HepG2 (cell line): ENCODE data around the gene TRPM1. TPM values are rescaled to one million over a fixed set of nuclear protein-coding genes. Genes with fewer than 3 reads are reported as not detected.

ENCODE experiments used
- ATF4 ChIP-seq, 2 experiments: fragments of 450-650 bp in 1 of 2; sonication (generic) in 1 of 2; formaldehyde crosslinking; IDR thresholded peaks; 2 replicates each; pipeline versions ENCODE4 v1.5.0 to v1.8.0; 2020 to 2022; ENCODE audit warnings: mild to moderate bottlenecking in 1 of 2, missing genetic modification reagents in 1 of 2
- HNRNPH1 ChIP-seq: fragments of 200-400 bp; formaldehyde crosslinking; optimal IDR thresholded peaks from 2 replicates; pipeline ENCODE3; 2017; ENCODE audit warnings: mild to moderate bottlenecking, low read depth, low read length
- KDM2A ChIP-seq: sonication (generic); formaldehyde crosslinking; IDR thresholded peaks from 2 replicates; pipeline ENCODE4 v1.4.0; 2020; ENCODE audit warnings: low read depth, missing genetic modification reagents, borderline replicate concordance
- MAFK ChIP-seq, 2 experiments: IDR thresholded peaks in 1 of 2; conservative IDR thresholded peaks in 1 of 2; 2 replicates each; pipeline ENCODE4 v1.6.1; 2011; ENCODE audit warnings: improper control_type of control experiment in 2 of 2, low read length in 2 of 2
- PREB ChIP-seq: sonication (generic); formaldehyde crosslinking; IDR thresholded peaks from 2 replicates; pipeline ENCODE4 v1.4.0; 2020; ENCODE audit warnings: missing genetic modification reagents
- RCOR2 ChIP-seq: IDR thresholded peaks from 2 replicates; pipeline ENCODE4 v1.6.1; 2016; ENCODE audit warnings: missing biosample characterization, missing genetic modification reagents
- SMC3 ChIP-seq: IDR thresholded peaks from 2 replicates; pipeline ENCODE4 v1.6.1; 2011; ENCODE audit warnings: low read length, improper control_type of control experiment
- SOX13 ChIP-seq, 3 experiments: fragments of 450-650 bp in 1 of 3; sonication (generic) in 1 of 3; formaldehyde crosslinking in 1 of 3; IDR thresholded peaks in 2 of 3; conservative IDR thresholded peaks in 1 of 3; 2 replicates each; pipeline versions ENCODE4 v1.5.0 to v1.6.1; 2016 to 2020; ENCODE audit warnings: antibody characterized with exemption in 1 of 3, mild to moderate bottlenecking in 1 of 3, missing compliant biosample characterization in 1 of 3, missing genetic modification reagents in 1 of 3, moderate library complexity in 1 of 3
- STAT6 ChIP-seq: sonication (generic); formaldehyde crosslinking; IDR thresholded peaks from 2 replicates; pipeline ENCODE4 v1.4.0; 2020; ENCODE audit warnings: missing genetic modification reagents, mild to moderate bottlenecking, borderline replicate concordance
- TP53 ChIP-seq: sonication (generic); formaldehyde crosslinking; conservative IDR thresholded peaks from 2 replicates; pipeline ENCODE4 v1.4.0; 2020; ENCODE audit warnings: missing genetic modification reagents
- ZBTB44 ChIP-seq: sonication (generic); formaldehyde crosslinking; IDR thresholded peaks from 2 replicates; pipeline ENCODE4 v1.4.0; 2020; ENCODE audit warnings: missing genetic modification reagents
- ZFP1 ChIP-seq: IDR thresholded peaks from 2 replicates; pipeline ENCODE4 v1.6.1; 2016
- ZFP62 ChIP-seq: sonication (generic); formaldehyde crosslinking; IDR thresholded peaks from 2 replicates; pipeline ENCODE4 v1.4.0; 2020; ENCODE audit warnings: missing genetic modification reagents
- ZNF546 ChIP-seq: sonication (generic); formaldehyde crosslinking; conservative IDR thresholded peaks from 2 replicates; pipeline ENCODE4 v1.8.1; 2023; ENCODE audit warnings: mild to moderate bottlenecking, missing genetic modification reagents
- ZNF609 ChIP-seq: sonication (generic); formaldehyde crosslinking; IDR thresholded peaks from 2 replicates; pipeline ENCODE4 v1.4.0; 2020; ENCODE audit warnings: mild to moderate bottlenecking, missing genetic modification reagents, borderline replicate concordance
- ZNF672 ChIP-seq: sonication (generic); formaldehyde crosslinking; IDR thresholded peaks from 2 replicates; pipeline ENCODE4 v1.8.1; 2022; ENCODE audit warnings: missing genetic modification reagents
- ZSCAN21 ChIP-seq: sonication (generic); formaldehyde crosslinking; IDR thresholded peaks from 2 replicates; pipeline ENCODE4 v1.8.0; 2022; ENCODE audit warnings: mild to moderate bottlenecking, missing genetic modification reagents, moderate library complexity, borderline replicate concordance
- polyA plus RNA-seq, 8 experiments: library from polyadenylated mRNA; depleted of rRNA in 3 of 8; stranded (reverse) in 7 of 8; unstranded in 1 of 8; fragments of >200 nt; fragmentation: Illumina TruSeq in 4 of 8; extraction: Trizol in 4 of 8; gene quantifications; 2 replicates each; pipeline versions ENCODE4 v1.2.1 to v1.2.3, GENCODE V29; 2011 to 2016; ENCODE audit warnings: low read depth in 4 of 8, missing spikeins in 1 of 8, mixed read lengths in 1 of 8; ENCODE audit not compliant: insufficient read depth in 1 of 8
- total RNA-seq, 5 experiments: library from RNA; depleted of rRNA; stranded (reverse); fragments of >200 nt; fragmentation: Illumina TruSeq; extraction: Trizol; gene quantifications; 2 replicates each; pipeline ENCODE4 v1.2.3, GENCODE V29; 2016; ENCODE audit warnings: low read depth in 1 of 5

Gene TRPM1
- total and polyA plus RNA-seq, 2 of the 13 experiments (the other 11 are each of a cell fraction or from before 2014, with no cell fraction given): not detected

DNA sequence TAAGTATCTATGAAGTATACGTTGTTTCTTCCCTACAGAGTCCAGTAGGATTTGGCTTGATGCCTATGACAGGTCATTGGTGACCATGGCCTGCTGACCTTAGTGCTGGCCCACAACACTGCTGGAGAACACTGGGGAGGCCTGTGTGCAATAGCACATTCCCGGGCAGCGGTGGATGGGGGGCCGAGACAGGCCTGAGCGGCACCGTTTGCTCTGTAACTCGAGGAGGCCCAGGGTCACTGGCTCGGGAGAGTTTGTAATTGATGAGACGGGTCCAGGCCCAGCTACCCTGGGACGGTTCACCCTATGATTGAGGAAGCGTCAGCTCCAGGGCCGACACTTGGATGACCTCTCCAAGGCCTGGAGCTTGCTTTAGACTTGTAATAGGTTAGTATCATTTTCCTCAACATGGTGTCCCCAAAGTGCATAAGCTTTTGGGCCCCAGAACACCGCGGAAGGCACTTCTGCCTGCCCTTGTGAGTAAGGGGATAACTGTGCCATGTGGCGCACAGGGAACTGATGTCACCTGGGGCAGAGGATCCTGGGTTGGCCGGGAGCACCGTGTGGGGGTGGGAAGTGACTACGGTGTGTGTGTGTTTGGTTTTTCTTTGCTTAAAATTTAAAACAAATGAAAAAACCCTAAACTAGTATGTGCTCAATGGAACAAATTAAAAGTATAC lies 12.0 kb downstream of the TRPM1 start (continued):
- TF ChIP-seq ZNF609 (CRISPR knock-in tag): peak; percentile 72; the same call in 1 of the 2 replicates
- no peak for TF ChIP-seq SMC3
- no peak for TF ChIP-seq STAT6 (CRISPR knock-in tag)
- TF ChIP-seq PREB (CRISPR knock-in tag): no peak
- TF ChIP-seq ATF4 (CRISPR knock-in tag; IDR thresholded peaks at IDR 0.05): peak in 1 of 2 experiments; percentile 75; a peak in 2 of 4 replicates
- peak; percentile 46; the same call in 1 of the 2 replicates for TF ChIP-seq KDM2A
- TF ChIP-seq ZNF672 (CRISPR knock-in tag): no peak
- TF ChIP-seq ZBTB44: no peak
- TF ChIP-seq MAFK (conservative IDR thresholded peaks at IDR 0.05 in 1 of 2, IDR thresholded peaks at IDR 0.05 in 1 of 2; ENCODE audit: low read length in 2 of 2): no peak
- no peak for TF ChIP-seq ZFP62 (CRISPR knock-in tag)
- no peak for TF ChIP-seq TP53 (CRISPR knock-in tag)
- TF ChIP-seq ZNF546: no peak
- no peak for TF ChIP-seq RCOR2 (CRISPR knock-in tag)
- TF ChIP-seq ZSCAN21 (CRISPR knock-in tag): peak; percentile 85
- TF ChIP-seq SOX13 (IDR thresholded peaks at IDR 0.05): no peak
- peak in 1 of 2 experiments; percentile 90; a peak in 2 of 4 replicates for TF ChIP-seq SOX13 (CRISPR knock-in tag; conservative IDR thresholded peaks at IDR 0.05 in 1 of 2, IDR thresholded peaks at IDR 0.05 in 1 of 2)
- no peak for TF ChIP-seq HNRNPH1
- no peak for TF ChIP-seq ZFP1 (CRISPR knock-in tag)
